Measurements from ENCODE around the gene NPIPA3. TPM values are rescaled to one million over a fixed set of nuclear protein-coding genes. Genes with fewer than 3 reads are reported as not detected.
"Not testable (repeated sequence)": the region's sequence is repeated elsewhere in the genome, so short reads cannot be mapped to it uniquely, and the experiment has no call there.

Gene NPIPA3
- total RNA-seq, 2 donors from 2014 or later = 0.49 to 2.3 TPM

DNA sequence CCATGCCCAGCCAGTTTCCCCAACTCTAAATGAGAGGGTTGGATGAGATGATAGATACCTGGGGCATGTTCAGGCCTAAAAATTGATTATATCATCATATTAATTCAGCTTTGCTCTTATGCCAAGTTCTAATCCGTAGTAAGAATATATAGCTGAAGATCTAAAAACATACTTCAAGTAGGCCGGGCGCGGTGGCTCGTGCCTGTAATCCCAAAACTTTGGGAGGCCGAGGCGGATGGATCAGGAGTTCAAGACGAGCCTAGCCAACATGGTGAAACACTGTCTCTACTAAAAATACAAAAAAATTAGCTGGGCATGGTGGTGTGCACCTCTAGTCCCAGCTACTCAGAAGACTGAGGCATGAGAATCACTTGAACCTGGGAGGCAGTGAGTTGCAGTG lies 21.1 kb upstream of the NPIPA3 start:
- H3K4me1 ChIP-seq = no peaks in the 10 kb centered on the region
- no peaks in the 10 kb centered on the region for H3K27me3 ChIP-seq
- H3K36me3 ChIP-seq = no peaks in the 10 kb centered on the region
- no peak overlapping the region for H3K9ac ChIP-seq (ENCODE audit: low read depth in 2 of 2, low read length in 2 of 2)
- no peak overlapping the region for H3K27ac ChIP-seq
- no peak overlapping the region for H3K4me3 ChIP-seq
- intact Hi-C loops (cut with DNase I) = no loop called here
- H3K9me3 ChIP-seq = no peaks in the 10 kb centered on the region
- TF ChIP-seq, protein P1, sequence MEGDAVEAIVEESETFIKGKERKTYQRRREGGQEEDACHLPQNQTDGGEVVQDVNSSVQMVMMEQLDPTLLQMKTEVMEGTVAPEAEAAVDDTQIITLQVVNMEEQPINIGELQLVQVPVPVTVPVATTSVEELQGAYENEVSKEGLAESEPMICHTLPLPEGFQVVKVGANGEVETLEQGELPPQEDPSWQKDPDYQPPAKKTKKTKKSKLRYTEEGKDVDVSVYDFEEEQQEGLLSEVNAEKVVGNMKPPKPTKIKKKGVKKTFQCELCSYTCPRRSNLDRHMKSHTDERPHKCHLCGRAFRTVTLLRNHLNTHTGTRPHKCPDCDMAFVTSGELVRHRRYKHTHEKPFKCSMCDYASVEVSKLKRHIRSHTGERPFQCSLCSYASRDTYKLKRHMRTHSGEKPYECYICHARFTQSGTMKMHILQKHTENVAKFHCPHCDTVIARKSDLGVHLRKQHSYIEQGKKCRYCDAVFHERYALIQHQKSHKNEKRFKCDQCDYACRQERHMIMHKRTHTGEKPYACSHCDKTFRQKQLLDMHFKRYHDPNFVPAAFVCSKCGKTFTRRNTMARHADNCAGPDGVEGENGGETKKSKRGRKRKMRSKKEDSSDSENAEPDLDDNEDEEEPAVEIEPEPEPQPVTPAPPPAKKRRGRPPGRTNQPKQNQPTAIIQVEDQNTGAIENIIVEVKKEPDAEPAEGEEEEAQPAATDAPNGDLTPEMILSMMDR (IDR thresholded peaks at IDR 0.05) = no peak
- no peak for DNase-seq

DNA sequence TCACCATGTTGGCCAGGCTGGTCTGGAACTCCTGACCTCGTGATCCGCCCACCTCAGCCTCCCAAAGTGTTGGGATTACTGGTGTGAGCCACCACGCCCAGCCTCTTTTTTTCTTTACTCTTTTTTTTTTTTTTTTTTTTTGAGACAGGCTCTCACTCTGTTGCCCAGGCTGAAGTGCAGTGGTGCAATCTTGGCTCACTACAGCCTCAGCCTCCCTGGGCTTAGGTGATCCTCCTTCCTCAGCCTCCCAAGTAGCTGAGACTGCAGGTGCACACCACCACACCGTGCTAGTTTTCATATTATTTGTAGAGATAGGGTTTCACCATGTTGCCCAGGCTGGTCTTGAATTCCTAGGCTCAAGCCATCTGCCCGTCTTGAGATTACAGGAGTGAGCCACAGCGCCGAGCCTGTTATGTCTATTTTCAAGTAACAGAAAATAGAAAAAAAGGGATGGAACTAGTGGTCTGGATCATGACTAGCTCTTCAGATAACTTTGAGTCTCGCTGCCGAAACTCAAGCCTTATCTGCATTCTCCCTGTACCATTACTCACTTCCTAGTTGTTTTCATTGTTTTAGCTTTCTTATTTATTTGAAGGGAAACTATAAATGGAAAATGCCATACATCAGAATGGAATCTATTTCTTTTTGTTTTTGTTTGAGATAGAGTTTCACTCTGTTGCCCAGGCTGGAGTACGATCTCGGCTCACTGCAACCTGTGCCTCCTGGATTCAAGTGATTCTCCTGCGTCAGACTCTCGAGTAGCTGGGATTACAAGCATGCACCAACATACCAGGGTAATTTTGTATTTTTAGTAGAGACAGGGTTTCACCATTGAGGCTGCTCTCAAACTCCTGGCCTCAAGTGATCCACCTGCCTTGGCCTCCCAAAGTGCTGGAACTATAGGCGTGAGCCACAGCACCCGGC lies 17.1 kb upstream of the NPIPA3 start:
- H3K9me3 ChIP-seq; H3K9ac ChIP-seq (ENCODE audit: low read depth in 2 of 2, low read length in 2 of 2); H3K27ac ChIP-seq; intact Hi-C loops (cut with DNase I); H3K27me3 ChIP-seq; DNase-seq; H3K4me3 ChIP-seq; H3K36me3 ChIP-seq; H3K4me1 ChIP-seq: not testable (repeated sequence)

DNA sequence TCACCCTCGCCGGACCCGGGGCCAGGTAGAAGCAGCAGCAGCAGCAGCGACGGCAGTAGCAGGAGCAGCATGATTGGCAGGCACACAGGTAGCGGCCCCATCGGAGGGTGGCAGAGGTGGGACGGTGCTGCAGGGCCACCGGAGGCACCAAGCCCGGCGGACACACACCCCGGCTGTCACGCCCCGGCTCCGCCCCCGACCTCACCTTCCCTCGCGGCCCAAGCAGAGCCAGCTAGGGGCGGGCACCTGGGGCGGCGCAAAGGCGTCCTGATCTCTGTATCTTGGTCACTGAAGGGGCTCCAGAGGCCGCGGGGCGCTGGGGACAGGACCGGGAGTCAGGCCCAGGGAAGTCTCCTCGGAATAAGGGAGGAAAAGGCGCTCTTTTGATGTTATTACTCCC lies 9.1 kb upstream of the NPIPA3 start, which contains the start of gene PLA2G10:
Gene PLA2G10, minus strand, starts transcription at position 180 of the 400 bp plus-strand sequence. Its CDS starts 79 bp downstream, at position 101.
- H3K27me3 ChIP-seq; H3K4me3 ChIP-seq; H3K9me3 ChIP-seq; H3K9ac ChIP-seq (ENCODE audit: low read depth in 2 of 2, low read length in 2 of 2); H3K4me1 ChIP-seq; DNase-seq; H3K27ac ChIP-seq; intact Hi-C loops (cut with DNase I); H3K36me3 ChIP-seq: not testable (repeated sequence)

DNA sequence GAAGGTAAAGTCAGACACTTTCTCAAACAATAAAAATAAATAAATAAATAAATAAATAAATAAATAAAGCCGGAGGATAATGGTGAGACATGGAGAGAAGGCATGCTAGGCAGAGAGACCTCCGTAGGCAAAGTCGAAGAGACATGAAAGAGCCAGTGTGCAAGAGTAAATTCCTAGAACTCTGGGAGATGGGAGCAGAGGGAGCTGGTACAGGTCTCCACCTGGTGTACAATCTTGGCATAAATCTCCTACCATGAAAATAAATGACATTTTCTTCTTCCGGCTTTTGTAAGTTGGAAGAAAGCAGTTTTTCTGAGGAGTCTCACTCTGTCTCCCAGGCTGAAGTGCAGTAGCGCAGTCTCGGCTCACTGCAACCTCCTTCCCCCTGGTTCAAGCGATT lies 1.4 kb upstream of the NPIPA3 start:
- H3K4me3 ChIP-seq; H3K27me3 ChIP-seq; DNase-seq; H3K36me3 ChIP-seq; H3K9ac ChIP-seq (ENCODE audit: low read depth in 2 of 2, low read length in 2 of 2); H3K4me1 ChIP-seq; intact Hi-C loops (cut with DNase I); H3K27ac ChIP-seq; H3K9me3 ChIP-seq: not testable (repeated sequence)

DNA sequence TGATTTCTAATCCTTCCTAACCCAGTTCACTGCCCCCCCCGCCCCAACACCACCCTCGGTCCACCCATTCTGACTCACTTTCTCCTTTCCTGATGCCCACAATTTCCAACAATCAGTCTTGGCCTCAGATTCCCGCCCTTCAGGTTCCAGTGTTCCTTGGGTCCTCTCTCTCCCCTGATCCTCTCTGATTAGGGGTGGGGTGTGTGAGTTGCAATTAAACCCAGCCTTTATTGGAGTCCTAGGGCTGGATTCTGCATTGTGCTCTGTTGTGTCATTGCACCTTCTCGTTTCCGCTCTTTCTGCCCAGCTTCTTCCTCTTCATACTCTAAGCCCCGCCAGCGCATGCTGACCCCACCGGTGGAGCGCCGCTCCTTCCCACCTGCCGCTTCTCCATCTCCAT lies 539 bp upstream of the NPIPA3 start:
- H3K9me3 ChIP-seq; DNase-seq; H3K4me3 ChIP-seq; H3K27me3 ChIP-seq; H3K36me3 ChIP-seq; intact Hi-C loops (cut with DNase I); H3K4me1 ChIP-seq; H3K9ac ChIP-seq (ENCODE audit: low read depth in 2 of 2, low read length in 2 of 2); H3K27ac ChIP-seq: not testable (repeated sequence)

DNA sequence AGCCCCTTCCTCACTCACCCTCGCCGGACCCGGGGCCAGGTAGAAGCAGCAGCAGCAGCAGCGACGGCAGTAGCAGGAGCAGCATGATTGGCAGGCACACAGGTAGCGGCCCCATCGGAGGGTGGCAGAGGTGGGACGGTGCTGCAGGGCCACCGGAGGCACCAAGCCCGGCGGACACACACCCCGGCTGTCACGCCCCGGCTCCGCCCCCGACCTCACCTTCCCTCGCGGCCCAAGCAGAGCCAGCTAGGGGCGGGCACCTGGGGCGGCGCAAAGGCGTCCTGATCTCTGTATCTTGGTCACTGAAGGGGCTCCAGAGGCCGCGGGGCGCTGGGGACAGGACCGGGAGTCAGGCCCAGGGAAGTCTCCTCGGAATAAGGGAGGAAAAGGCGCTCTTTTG lies 30.0 kb downstream of the NPIPA3 start:
- H3K4me3 ChIP-seq; H3K4me1 ChIP-seq; H3K36me3 ChIP-seq; H3K9me3 ChIP-seq; H3K27me3 ChIP-seq; intact Hi-C loops (cut with DNase I); H3K27ac ChIP-seq; H3K9ac ChIP-seq (ENCODE audit: low read depth in 2 of 2, low read length in 2 of 2); DNase-seq: not testable (repeated sequence)

DNA sequence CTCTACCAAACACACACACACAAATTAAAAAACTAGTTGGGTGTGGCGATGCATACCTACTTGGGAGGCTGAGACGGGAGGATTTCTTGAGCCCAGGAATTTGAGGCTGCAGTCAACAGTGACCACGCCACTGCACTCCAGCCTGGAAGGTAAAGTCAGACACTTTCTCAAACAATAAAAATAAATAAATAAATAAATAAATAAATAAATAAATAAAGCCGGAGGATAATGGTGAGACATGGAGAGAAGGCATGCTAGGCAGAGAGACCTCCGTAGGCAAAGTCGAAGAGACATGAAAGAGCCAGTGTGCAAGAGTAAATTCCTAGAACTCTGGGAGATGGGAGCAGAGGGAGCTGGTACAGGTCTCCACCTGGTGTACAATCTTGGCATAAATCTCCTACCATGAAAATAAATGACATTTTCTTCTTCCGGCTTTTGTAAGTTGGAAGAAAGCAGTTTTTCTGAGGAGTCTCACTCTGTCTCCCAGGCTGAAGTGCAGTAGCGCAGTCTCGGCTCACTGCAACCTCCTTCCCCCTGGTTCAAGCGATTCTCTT lies 37.7 kb downstream of the NPIPA3 start:
- H3K9me3 ChIP-seq; H3K9ac ChIP-seq (ENCODE audit: low read depth in 2 of 2, low read length in 2 of 2); H3K27me3 ChIP-seq; DNase-seq; H3K4me3 ChIP-seq; H3K27ac ChIP-seq; H3K36me3 ChIP-seq; H3K4me1 ChIP-seq; intact Hi-C loops (cut with DNase I): not testable (repeated sequence)

DNA sequence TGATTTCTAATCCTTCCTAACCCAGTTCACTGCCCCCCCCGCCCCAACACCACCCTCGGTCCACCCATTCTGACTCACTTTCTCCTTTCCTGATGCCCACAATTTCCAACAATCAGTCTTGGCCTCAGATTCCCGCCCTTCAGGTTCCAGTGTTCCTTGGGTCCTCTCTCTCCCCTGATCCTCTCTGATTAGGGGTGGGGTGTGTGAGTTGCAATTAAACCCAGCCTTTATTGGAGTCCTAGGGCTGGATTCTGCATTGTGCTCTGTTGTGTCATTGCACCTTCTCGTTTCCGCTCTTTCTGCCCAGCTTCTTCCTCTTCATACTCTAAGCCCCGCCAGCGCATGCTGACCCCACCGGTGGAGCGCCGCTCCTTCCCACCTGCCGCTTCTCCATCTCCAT lies 38.6 kb downstream of the NPIPA3 start:
- DNase-seq, H3K9me3 ChIP-seq: not testable (repeated sequence)

DNA sequence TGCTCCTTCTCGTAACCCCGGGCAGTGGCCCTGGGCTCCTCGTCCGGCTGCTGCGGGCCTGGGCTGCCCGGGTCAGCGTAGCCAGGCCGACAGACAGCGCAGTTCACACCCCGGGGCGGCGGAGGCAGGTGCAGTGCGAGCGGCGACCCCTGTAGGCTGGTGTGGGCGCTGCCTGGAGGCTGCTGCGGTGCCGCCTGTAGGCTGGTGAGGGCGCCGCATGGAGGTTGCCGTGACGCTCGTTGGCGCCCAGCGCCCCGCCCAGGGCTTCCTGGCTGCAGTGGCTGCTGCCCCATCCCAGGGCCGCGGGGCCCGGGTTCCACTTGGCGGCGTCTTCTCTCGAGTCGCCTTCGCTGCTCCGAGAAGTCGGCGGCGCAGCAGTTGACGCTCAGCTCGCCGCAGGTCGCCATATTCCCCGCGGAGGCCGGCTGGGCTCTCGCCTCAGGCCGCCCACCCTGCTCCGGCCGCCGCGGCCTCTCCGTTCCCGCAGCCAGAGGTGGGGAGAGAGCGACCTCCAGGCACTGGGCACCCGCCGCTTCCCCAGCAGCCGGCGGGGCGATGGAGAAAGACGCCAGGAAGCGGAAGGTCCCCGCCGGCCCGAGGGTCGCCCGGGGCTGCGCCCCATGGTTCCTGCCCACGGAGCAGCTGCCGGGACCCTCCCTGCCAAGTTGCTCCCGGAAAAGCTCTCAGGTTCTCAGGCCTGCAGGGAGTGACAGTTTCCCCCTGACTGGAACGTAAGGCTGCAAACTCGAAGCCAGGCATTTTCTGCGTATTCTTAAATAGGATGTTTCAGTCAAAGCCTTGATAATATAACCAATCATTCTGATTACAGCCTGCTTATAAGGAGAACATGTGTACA lies 39.3 kb downstream of the NPIPA3 start, which contains the start of gene NPIPA2:
Gene NPIPA2, plus strand, starts transcription at position 261 of the 856 bp plus-strand sequence. CDS start 5,533 bp downstream, outside the sequence.
- H3K36me3 ChIP-seq; intact Hi-C loops (cut with DNase I); H3K9me3 ChIP-seq; H3K4me1 ChIP-seq; H3K4me3 ChIP-seq; H3K9ac ChIP-seq (ENCODE audit: low read depth in 2 of 2, low read length in 2 of 2); DNase-seq; H3K27ac ChIP-seq; H3K27me3 ChIP-seq: not testable (repeated sequence)

More for the DNA sequence above, 38.6 kb downstream of the NPIPA3 start:
- H3K9ac ChIP-seq (ENCODE audit: low read depth in 2 of 2, low read length in 2 of 2); intact Hi-C loops (cut with DNase I); H3K36me3 ChIP-seq; H3K4me1 ChIP-seq; H3K27ac ChIP-seq; H3K27me3 ChIP-seq; H3K4me3 ChIP-seq: not testable (repeated sequence)

DNA sequence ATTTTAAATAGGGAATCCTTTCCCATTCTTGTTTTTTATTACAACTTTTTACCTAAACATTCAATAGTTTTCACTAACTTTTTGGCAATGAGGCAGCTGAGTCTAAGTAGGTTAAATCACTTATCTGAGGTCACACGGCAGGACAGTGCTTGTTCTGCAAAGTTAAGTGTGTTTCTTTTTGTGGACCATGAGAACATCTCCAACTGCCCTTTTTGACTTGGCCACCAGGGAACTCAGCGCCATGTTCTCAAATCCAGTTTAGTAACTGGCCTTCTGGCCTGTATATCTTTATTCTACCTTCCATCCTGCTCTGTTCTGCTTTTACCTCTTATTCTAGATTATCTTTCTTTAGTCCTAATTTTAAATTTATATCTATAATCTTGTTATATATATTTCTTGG lies 70.4 kb downstream of the NPIPA3 start:
- intact Hi-C loops (cut with DNase I); H3K4me3 ChIP-seq; H3K27me3 ChIP-seq; H3K9me3 ChIP-seq; H3K27ac ChIP-seq; H3K9ac ChIP-seq (ENCODE audit: low read depth in 2 of 2, low read length in 2 of 2); DNase-seq; H3K36me3 ChIP-seq; H3K4me1 ChIP-seq: not testable (repeated sequence)

DNA sequence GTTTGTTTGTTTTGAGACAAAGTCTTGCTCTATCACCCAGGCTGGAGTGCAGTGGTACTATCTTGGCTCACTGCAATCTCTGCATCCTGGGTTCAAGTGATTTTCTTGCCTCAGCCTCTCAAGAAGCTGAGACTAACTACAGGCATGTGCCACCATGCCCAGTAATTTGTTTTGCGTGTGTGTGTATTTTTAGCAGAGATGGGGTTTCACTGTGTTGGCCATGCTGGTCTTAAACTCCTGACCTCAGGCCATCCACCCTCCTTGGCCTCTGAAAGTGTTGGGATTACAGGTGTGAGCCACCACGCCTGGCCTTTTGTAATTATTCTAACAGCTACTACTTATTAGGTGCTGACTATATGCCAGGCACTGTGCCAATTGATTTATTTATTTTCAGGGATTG lies 72.4 kb downstream of the NPIPA3 start:
- DNase-seq; intact Hi-C loops (cut with DNase I); H3K4me3 ChIP-seq; H3K9me3 ChIP-seq; H3K27me3 ChIP-seq; H3K9ac ChIP-seq (ENCODE audit: low read depth in 2 of 2, low read length in 2 of 2); H3K4me1 ChIP-seq; H3K27ac ChIP-seq; H3K36me3 ChIP-seq: not testable (repeated sequence)
